Skin of body (tissue), 2 donors: ENCODE measurements around the gene IRS1. TPM values are rescaled to one million over a fixed set of nuclear protein-coding genes. Genes with fewer than 3 reads are reported as not detected.

Experiments used
- DNase-seq: peaks from one replicate; lab custom pipeline; 2025; lab: John Stamatoyannopoulos, UW
- total RNA-seq: library from RNA; depleted of rRNA; stranded (reverse); fragments of >200 nt; gene quantifications from one replicate; pipeline ENCODE4 v1.2.3, GENCODE V29; 2014

Gene IRS1
- total RNA-seq, 1 donor from 2014 or later: 14.5 TPM

GRCh38 chr2:226727251-226727650, 72.4 kb downstream of the IRS1 start:
- DNase-seq: no peak

GRCh38 chr2:226726546-226726945, 73.1 kb downstream of the IRS1 start:
- DNase-seq: no peak

- DNase-seq: peak; percentile 55
Observed at GRCh38 chr2:226725126-226725860, 74.3 kb downstream of the IRS1 start.

- peak; percentile 90 for DNase-seq
Observed at GRCh38 chr2:226721541-226721940, 78.1 kb downstream of the IRS1 start.

- no peak for DNase-seq
Observed at GRCh38 chr2:226720948-226721347, 78.7 kb downstream of the IRS1 start.

GRCh38 chr2:226717719-226718118, 81.9 kb downstream of the IRS1 start:
- no peak for DNase-seq

- DNase-seq: no peak
Observed at GRCh38 chr2:226716126-226716525, 83.5 kb downstream of the IRS1 start.

- DNase-seq: no peak
Observed at GRCh38 chr2:226715347-226715990, 84.2 kb downstream of the IRS1 start.

GRCh38 chr2:226712941-226713340, 86.7 kb downstream of the IRS1 start:
- no peak for DNase-seq

GRCh38 chr2:226711606-226712296, 87.9 kb downstream of the IRS1 start:
- no peak for DNase-seq

- DNase-seq: no peak
Observed at GRCh38 chr2:226707499-226707898, 92.1 kb downstream of the IRS1 start.

GRCh38 chr2:226705965-226706364, 93.7 kb downstream of the IRS1 start:
- no peak for DNase-seq

GRCh38 chr2:226705133-226705886, 94.3 kb downstream of the IRS1 start:
- DNase-seq: no peak

- no peak for DNase-seq
Observed at GRCh38 chr2:226703514-226703913, 96.1 kb downstream of the IRS1 start.

- DNase-seq: no peak
Observed at GRCh38 chr2:226702376-226702775, 97.2 kb downstream of the IRS1 start.

GRCh38 chr2:226701052-226701451, 98.6 kb downstream of the IRS1 start:
- DNase-seq: no peak

- DNase-seq: peak; percentile 23
Observed at GRCh38 chr2:226699321-226699720, 100.3 kb downstream of the IRS1 start.

GRCh38 chr2:226698671-226699070, 100.9 kb downstream of the IRS1 start:
- DNase-seq: no peak

GRCh38 chr2:226694586-226695284, 104.9 kb downstream of the IRS1 start:
- no peak for DNase-seq

- no peak for DNase-seq
Observed at GRCh38 chr2:226694149-226694548, 105.5 kb downstream of the IRS1 start.

- no peak for DNase-seq
Observed at GRCh38 chr2:226693521-226693920, 106.1 kb downstream of the IRS1 start.
